AG04450 (cell line): Measurements from ENCODE around the gene NPAS3. TPM values are rescaled to one million over a fixed set of nuclear protein-coding genes. Genes with fewer than 3 reads are reported as not detected.

Experiments used
- CTCF ChIA-PET: fragments of 300-600, 350-600 bp; formaldehyde crosslinking; extraction: SDS; loops from one replicate; lab custom pipeline; 2022; ENCODE audit warnings: antibody characterized with exemption, inconsistent platforms; lab: Charles Lee
- POLR2A ChIA-PET: fragments of 350-600 bp; formaldehyde crosslinking; extraction: SDS; loops from one replicate; lab custom pipeline; 2021; ENCODE audit warnings: antibody characterized with exemption, inconsistent platforms; lab: Yijun Ruan, JAX
- DNase-seq: peaks from one replicate; pipeline ENCODE4 v3.0.0-alpha.2; 2011; ENCODE audit warnings: low read depth, low spot score
- H3K27ac ChIP-seq: one replicate; pipeline ENCODE4 v1.5.1; 2012; ENCODE audit warnings: low read depth, low read length, control low read depth
- H3K27me3 ChIP-seq: one replicate; pipeline ENCODE4 v1.6.0; 2012; ENCODE audit warnings: low read length; ENCODE audit not compliant: control insufficient read depth, insufficient read depth
- H3K4me3 ChIP-seq: 2 replicates; pipeline ENCODE4 v1.5.1; 2011; ENCODE audit warnings: mild to moderate bottlenecking, low read depth, low read length, control low read depth
- H3K9me3 ChIP-seq: 2 replicates; pipeline ENCODE4 v1.5.1; 2012; ENCODE audit warnings: low read length; ENCODE audit not compliant: control insufficient read depth, insufficient read depth
- CTCF ChIP-seq: IDR thresholded peaks from 2 replicates; pipeline ENCODE4 v1.5.1; 2011; ENCODE audit warnings: low read depth, low read length, control low read depth, inconsistent platforms
- polyA plus RNA-seq: library from polyadenylated mRNA; depleted of rRNA; stranded (reverse); fragments of >200 nt; gene quantifications from 2 replicates; pipeline ENCODE4 v1.2.3, GENCODE V29; 2011

Gene NPAS3
- polyA plus RNA-seq, 1 experiment: not detected

GRCh38 chr14:33792720-33793368, 854.2 kb downstream of the NPAS3 start:
- CTCF ChIA-PET: interaction anchor here (0.5 to 3.6 kb wide), 55 partner anchors 10 to 1653 kb away, joined by 3 to 83 read pairs (median 4); no protein-coding TSS in a partner anchor
- H3K4me3 ChIP-seq: no peak overlapping the region
- no peaks in the 10 kb centered on the region for H3K9me3 ChIP-seq
- DNase-seq: peak; percentile 41
- POLR2A ChIA-PET: no interaction called here
- H3K27ac ChIP-seq: no peak overlapping the region
- H3K27me3 ChIP-seq: peaks cover 6% of the 10 kb centered on the region
- peak; percentile 96 for TF ChIP-seq CTCF

GRCh38 chr14:33793398-33794110, 854.9 kb downstream of the NPAS3 start:
- Histone ChIP-seq H3K27me3 (peaks cover 6% of the 10 kb centered on the region), H3K9me3 (no peaks in the 10 kb centered on the region), H3K4me3 (no peak overlapping the region), H3K27ac (no peak overlapping the region)
- ChIA-PET POLR2A (no interaction called here), CTCF (interaction anchor here (0.5 to 3.6 kb wide), 42 partner anchors 10 to 1654 kb away, joined by 3 to 83 read pairs (median 4); no protein-coding TSS in a partner anchor)
- no peak for TF ChIP-seq CTCF
- DNase-seq: no peak

- H3K4me3 ChIP-seq: no peak overlapping the region
- no peak for DNase-seq
- ChIA-PET POLR2A (no interaction called here), CTCF (interaction anchor here (0.6 to 3.6 kb wide), 2 partner anchors 484 to 1218 kb away, joined by 7 to 83 read pairs; no protein-coding TSS in a partner anchor)
- peaks cover 14% of the 10 kb centered on the region for H3K27me3 ChIP-seq
- TF ChIP-seq CTCF: no peak
- H3K9me3 ChIP-seq: no peaks in the 10 kb centered on the region; the same call in 1 of the 2 replicates
- H3K27ac ChIP-seq: no peak overlapping the region
These were observed 856.2 kb downstream of the NPAS3 start for GRCh38 chr14:33794791-33795305.

GRCh38 chr14:33796356-33796755, 857.7 kb downstream of the NPAS3 start:
- DNase-seq: no peak
- CTCF ChIA-PET: interaction anchor here (1.3 kb wide), 1 partner anchor 1221 kb away, joined by 4 read pairs; no protein-coding TSS in a partner anchor

More at GRCh38 chr14:33796356-33796755, 857.7 kb downstream of the NPAS3 start:
- H3K27ac ChIP-seq: no peak overlapping the region
- no peak overlapping the region for H3K4me3 ChIP-seq
- TF ChIP-seq CTCF: no peak
- peaks cover 5% of the 10 kb centered on the region; the same call in 1 of the 2 replicates for H3K9me3 ChIP-seq
- POLR2A ChIA-PET: no interaction called here
- peaks cover 25% of the 10 kb centered on the region for H3K27me3 ChIP-seq
